GM18519 (cell line): ENCODE results near the gene SMIM24.
"Not testable (repeated sequence)": the region's sequence is repeated elsewhere in the genome, so short reads cannot be mapped to it uniquely, and the experiment has no call there.

Experiments
- ATAC-seq: cut with Tn5 transposase; IDR thresholded peaks from one replicate; pipeline ENCODE4 v1.9.1; 2021; ENCODE audit warnings: mild to moderate bottlenecking, moderate library complexity; ENCODE audit not compliant: unreplicated experiment, low FRiP score

The SMIM24 gene

DNA sequence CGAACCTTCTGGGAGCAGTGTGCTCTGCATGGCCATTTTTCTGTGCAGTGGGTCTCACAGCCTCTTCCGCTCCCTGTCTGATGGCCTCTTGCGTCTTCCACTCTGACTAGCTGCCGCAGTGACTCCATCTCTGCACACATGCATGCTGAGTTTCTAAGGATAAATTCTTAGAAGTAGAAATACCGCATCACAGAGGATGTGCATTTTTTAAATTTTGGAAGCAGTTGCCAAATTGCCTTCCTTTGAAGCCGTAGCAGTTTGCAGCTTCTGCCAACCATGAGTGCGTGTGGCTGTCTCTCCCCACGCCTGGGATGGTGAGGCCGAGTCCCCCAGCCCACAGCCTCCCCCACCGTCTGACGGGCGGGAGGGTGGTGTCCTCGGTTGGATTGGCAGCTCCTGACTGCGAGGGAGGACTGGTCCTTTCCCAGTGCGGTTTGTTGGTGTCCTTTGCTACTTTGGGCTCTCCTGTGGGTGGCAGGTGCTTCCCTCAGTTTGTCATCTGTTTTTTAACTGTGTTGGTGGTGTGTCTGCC, 35.6 kb upstream of the SMIM24 start:
- ATAC-seq: no peak

DNA sequence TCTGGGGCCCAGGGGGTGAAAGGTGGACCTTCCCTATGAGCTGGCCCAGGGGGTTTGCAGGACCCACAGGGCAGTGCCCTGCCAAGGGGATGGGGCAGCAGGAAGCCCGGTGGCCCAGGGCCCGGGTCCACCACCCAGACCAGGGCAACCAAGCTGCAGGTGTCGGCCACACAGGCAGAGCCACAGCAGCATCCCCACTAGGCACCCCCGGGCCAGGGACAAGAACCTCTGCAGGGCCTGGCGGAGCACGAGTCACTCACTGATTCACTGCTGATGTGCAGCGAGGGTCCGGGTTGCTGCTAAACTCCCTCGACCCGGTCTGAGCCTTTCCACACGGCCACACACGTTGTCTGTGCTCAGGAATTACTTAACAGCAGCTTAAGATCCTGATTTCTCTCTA, 34.6 kb upstream of the SMIM24 start:
- ATAC-seq: no peak

DNA sequence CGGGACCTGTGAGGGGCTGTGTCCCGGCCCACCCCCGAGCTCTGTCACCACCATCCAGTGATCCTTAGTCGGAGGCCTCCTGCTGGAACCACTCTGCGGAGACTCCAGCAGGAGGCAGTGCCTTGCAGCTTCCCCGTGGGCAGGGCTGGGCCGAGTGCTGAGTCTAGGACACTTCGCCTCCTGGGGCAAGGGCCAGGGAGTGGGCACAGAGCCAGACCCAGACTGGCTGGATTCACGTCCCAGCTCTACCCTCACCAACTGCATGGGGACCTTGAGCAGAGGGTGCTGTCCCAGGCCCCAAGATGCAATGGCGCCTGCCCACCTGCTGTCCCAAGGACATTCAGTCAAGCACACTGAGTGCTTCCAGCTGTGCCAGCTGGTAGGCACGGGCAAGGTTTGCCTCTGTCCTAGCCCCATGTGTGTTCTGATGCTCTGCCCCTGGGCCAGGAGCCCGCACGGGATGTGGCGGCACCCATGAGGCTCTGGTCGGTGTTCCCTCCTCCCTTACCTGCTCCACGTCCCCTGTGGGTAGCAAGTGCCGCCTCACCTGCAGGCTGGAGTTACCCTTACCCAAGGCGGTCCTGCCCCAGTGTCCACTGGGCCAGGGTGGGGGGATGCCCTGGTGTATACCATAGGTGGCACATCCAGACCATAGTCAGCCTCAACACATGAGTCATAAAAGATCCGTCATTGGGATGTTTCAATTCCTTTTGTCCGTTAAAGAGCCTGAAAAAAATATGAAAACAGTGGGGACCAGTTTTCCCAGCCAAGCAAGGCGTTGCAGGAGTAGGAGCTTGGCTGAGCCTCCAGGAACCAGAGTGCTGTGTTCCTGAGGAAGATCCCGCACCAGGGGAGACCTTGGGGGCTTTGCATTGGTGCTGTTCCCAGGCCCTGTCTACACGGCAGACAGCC, 33.2 kb upstream of the SMIM24 start:
- no peak for ATAC-seq

DNA sequence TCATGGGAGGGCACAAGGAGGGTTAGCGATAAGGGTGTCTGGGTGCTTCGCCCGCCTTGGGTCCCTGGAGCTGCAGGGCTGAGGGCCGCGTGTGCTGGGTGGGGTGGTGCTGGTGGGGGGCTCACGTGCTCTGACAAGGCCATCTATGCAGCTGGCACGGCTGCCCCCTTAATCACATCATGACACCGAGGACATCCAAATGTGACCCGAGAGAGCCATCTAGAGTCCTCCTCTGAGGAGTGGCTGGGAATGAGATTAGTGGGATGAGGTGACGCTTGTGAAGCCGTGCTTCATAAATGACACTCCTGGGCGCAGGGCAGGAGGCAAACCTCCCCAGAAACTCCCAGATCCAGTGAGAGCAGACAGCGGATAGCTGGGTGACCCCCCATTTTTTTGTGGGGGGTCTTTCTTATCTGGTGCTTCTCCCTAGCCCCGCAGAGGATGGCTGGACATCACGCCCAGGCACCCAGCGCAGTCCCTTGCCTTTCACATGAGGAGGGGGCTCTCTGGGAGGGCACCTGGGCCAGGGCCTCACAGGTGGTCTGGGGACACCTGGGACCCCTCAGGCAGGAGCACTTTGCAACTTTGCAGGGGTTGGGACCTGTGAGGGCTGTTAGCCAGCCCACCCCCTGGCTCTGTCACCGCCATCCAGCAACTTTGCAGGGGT, 32.4 kb upstream of the SMIM24 start:
- no peak for ATAC-seq

DNA sequence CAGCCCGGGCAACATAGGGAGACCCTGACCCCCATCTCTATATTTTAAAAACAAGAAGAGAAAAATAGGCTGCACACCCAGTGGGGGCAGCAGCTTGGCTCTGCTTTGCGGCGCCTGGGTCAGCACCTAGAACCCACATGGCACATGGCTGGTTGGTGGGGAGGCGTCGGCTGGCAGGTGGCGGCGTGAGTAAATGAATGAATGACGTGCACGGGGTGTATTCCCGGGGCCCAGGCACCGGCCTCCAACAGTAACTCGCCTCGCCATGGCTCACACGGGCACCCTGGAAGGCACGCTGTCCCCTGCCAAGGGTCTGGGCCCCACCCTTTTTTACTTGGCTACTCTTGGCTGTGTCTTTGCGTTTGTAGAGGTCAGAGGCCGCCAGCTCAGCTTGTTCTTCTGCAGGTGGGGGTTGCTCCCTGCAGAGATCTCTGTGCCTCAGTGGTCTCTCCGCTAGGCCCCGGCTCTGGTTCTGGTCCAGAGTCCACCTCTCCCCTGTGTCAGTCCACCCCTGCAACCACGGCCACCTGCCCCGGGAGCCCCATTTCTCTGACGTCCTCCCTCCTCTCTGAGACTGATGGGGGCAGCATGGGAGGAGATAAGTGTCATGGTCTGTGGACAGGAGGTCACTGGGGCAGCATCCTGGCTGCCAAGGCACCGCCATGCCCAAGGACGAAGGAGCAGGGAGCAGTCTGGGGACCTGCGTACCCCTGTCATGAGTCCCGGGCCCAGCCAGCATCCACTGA, 31.4 kb upstream of the SMIM24 start:
- ATAC-seq: no peak

DNA sequence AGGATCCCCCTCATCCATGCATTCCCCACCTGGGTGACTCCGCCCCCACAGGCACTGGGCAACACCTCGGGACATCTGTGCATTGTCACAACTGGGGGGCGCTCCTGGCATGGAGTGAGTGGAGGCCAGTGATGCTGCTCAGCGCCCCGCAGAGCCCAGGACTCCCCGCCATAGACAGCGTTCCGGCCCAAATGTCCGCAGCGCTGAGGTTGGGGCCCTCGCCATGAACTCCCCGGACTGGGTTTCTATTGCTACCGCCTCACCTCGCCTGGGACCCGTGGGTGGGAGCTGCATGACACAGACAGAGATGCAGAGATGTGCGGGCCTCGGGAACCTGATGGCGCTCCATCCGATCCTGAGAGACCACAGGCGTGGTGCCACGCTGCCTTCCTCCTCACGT, 30.4 kb upstream of the SMIM24 start:
- ATAC-seq: no peak

DNA sequence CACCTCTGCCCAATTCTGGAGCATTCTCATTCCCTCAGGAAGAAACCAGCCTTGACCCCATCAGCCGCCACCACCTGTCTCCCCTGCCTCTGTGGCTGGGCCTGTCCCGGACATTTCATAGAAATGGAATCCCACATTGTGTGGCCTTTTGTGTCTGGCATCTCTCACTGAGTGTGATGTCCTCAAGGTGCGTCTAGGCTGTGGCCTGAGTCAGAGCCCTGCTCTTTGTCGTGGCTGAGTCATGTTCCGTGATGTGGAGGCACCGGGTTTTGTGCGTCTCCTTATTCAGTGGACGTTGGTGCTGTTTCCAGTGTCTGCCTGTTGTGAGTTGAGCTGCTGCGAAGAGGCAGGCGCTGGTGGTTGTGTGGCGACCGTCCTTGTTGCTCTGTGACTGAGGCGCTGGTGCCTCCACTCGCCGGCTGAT, 29.3 kb upstream of the SMIM24 start:
- ATAC-seq: no peak

DNA sequence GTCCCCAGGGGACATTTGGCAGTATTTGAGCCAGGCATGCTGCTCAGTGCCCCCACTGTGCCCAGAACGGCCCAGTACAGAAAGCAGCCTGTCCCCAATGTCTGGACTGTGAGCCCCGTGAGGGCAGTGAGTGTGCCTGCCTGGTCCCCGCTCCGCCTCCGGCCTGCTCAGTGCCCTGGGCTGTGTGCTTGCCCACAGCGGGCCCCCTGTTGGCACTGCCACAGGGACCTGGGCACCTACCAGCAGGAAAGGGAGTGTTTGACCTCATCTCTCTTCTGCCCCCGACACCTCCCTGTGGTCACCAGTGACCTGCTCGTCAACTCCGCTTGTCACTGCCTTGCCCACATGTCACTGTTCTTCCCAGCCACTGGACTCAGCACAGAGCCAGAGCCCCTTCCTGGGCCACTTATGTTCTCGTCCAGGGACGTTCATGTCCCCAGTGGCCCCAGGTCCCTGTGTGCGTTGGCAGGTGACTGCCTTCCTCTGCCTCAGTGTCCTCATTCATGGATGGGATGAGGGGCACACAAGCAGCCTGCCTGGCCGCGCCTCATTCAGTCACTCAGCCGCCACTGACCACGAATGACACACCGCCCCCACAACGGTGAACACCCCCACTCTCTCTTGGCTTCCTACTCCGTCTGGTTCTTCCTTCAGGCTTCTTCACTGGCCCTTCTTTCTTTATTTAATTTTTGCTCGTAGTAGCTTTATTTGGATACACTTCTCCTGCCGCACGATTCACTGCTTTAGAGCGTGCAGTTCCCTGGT, 28.6 kb upstream of the SMIM24 start:
- ATAC-seq: no peak

DNA sequence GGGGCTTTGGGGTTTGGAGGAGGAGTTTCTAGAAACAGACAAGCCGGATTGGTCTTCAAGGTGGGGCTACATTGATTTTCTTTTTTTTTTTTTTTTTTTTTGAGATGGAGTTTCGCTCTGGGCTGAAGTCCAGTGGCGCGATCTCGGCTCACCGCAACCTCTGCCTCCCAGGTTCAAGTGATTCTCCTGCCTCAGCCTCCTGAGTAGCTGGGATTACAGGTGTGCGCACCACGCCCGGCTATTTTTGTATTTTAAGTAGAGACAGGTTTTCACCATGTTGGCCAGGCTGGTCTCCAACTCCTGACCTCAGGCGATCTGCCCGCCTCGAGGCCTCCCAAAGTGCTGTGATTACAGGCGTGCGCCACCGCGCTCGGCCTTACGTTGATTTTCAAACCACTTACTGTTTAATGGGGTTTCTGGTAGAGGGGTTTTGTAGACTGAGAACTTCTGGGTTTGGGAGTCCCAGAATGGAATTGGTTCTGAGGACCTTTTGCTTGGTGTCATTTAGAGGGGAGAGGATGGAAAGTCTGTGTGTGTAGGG, 27.9 kb upstream of the SMIM24 start:
- not testable (repeated sequence) for ATAC-seq

DNA sequence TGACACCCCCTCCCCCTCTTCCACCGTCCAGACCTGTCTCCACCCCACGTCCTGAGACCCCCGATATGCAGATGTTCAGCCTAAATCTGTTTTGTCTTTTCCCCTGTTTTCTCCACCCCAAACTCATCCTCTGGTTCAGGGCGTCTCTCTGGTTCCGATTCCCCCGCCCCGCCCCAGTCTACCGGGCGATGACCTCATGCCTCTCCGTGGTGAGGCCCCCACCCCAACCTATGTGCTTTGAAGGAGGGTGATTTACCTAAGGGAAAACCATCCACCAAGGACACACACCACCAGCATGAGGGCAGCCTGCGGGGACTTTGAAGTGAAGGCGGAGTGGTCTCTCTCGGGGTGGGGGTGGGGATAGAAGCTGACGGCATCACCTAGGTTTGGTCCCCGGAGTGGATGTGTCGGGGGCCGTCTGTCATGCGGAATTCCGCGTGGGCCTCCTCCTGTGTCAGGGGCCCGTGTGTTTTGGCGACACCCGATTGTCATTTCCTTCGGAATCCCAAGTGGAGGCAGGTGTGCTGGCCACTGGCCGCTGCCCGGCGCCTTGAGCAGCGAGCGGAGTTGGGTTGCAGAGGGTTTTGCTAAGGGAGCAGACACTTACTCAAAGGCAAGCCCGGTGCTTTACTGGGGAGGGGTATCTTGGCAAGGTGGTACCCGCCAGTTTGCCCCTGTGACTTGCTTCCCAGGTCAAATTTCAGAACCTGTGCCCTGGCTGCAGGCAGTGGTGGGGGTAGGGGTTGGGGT, 27.2 kb upstream of the SMIM24 start:
- no peak for ATAC-seq

DNA sequence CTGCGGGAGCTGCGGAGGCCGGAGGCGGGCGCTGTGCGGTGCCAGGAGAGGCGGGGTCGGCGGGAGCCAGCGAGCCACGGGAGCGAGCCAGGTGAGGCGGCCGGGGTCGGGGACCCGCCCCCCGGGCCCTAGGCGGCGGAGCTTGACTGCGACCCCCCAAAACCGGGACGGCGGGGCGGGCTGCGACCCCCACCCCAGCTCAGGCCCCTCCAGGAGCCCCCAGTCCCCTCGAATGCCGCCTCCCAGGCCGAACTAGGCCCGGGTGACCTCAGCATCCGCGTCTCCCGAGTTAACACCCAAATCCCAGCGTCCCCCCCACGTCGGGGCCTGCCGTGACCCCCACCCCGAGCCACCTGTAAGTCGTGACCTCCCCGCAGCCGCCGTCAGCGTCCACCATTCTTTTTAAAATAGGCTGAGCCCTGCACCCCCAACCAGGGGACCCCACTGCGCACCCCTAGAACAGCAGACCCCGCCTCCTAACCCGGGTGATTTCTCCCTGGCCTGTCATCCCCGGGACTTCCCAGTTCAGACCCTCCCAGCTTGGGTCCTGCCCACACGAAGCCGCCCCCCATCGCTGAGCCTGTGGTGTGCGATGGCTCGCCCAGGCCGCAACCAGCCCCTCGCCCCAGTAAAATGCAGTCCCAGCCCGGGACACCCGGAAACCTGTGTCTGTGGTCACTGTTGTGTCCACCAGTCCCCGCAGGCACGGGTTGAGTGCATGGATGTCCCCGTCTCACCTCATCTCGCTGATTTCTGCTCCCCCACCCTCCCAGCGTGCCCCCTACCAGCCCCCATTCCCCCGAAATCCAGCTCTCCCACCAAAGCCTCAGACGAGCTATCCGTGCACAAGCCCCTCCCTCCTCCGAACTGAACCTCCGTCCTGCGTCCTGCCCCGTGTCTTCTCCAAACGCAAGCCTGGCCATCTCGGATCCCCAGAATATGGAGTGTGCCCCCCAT, 26.3 kb upstream of the SMIM24 start:
- peak; percentile 27 for ATAC-seq

DNA sequence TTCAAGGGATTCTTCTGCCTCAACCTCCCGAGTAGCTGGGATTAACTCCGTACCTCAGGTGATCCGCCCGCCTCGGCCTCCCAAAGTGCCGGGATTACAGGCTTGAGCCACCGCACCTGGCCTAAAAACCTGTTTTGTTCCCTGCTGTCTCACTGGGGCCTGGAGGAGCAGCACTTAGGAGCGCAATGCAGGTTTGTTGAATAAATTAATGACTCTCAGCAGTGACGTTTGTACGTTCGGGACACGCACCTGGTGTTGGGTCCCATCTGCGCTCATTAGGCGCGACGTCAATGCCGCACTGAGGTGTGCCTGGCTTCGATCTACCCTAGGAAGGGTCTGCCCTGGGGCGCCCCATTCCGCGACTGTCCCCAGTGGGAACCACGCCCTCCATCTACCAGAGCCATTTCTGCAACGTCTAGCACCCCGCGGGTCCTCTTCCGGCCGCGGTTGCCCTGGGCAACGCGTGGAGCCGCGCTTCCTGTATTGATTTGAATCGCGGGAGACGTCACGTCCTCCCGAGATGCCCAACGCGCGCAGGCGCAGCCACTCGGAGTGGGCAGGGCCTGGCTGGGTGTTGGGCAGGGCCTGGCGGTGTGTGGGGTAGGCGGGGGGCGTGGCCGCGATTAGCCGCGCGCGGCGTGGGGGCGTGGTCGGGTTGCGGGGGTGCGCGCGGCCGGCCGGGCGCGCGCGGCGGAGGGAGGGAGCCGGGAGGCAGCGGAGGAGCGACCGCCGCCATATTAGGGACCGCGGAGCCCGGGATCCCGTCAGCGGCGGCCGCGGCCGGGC, 25.5 kb upstream of the SMIM24 start, which contains the start of gene FZR1:
Gene FZR1 (plus strand): TSS at position 714 of the 786 bp plus-strand sequence. CDS start 16,679 bp downstream, outside the sequence.
- peak; percentile 83 for ATAC-seq

DNA sequence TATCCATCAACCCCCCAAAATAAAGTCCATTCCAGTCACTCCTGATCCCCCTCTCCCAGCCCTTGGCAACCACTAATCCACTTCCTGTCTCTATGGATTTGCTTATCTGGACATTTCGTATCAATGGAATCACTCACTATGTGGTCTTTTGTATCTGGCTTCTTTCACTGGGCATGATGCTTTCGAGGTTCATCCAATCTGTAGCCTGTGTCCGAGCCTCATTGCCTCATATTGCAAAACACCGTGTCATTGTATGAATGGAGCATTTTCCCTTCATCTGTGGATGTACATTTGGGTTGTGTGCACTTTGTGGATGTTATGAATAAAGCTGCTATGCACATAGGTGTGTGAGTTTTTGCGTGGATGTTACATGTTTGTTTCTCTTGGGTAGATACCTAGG, 24.4 kb upstream of the SMIM24 start:
- no peak for ATAC-seq

DNA sequence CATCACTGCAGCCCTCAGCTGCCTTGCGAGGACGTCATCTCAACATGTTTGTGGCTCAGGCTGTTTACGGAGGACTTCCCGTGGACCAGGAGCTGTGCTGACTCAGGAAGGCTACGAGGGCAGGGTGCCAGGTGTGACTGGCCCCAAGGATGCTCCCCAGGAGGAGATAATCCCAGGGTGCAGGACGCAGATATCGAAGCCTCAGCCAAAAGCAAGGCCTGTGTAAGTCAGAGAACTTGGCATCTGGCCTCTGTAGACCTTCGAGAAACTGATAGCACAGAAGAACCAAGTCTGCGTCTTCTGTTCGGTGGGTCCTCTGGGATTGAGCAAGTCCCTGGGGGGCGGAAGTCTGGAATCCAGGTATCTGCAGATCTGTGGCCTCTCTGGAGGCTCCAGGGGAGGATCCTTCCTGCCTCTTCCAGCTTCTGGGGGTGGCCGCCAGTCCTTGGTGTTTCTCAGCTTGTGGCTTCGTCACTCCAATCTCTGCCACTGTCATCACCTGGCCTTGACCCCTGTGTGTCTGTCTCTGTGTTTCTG, 22.8 kb upstream of the SMIM24 start:
- no peak for ATAC-seq

DNA sequence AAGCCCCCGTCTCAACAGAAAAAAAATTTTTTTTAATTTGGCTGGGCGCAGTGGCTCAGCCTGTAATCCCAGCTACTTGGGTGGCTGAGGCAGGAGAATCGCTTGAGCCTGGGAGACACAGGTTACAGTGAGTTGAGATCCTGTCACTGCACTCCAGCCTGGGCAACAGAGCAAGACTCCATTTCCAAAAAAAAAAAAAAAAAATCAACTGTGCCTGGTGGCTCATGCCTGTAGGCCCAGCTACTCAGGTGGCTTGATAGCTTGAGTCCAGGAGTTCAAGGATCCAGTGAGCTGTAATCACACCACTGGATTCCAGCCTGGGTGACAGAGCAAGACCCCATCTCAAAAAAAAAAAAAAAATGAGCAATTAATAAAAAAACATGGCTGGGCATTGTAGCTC, 21.5 kb upstream of the SMIM24 start:
- no peak for ATAC-seq

DNA sequence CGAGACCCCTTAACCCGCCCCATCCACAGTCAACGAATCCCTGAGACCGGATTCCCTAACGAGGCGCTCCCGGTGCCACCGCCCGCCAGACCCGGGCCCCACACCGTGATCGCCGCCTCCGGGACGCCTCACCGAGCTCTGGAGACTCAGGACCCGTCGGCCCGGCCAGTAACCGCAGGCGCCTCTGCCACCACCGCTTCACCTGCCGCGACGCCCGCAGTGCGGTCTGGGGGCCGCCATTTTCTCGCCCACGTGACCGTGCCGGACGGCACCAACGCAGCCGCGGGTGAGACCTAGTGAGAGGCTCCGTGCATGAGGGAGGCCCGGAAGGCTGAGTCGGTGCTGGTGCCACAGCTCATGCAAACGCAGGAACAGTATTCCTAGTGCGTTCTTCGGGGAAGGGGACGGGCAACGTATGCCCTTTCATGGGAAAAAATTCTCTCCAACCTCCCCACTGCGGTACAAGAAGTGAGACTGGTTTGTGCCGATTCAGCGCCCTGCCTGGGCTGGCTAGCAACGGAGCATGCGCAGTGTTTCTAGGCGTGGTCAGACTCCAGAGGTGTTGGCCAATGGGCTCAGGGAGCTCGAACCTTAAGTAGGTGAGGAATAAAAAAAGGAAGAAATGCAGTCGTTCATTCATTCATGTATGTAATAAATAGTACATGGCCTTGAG, 20.2 kb upstream of the SMIM24 start, which contains the start of gene DOHH:
Gene DOHH (minus strand): TSS at position 246 of the 673 bp plus-strand sequence. CDS start 3,860 bp downstream, outside the sequence.
- ATAC-seq: peak; percentile 65
